Renal cortex interstitium (tissue), 11 donors: ENCODE data around the gene WFIKKN1. TPM values are rescaled to one million over a fixed set of nuclear protein-coding genes. Genes with fewer than 3 reads are reported as not detected.

Experiments used
- DNase-seq, 11 donors: peaks; one replicate each; pipeline ENCODE4 v3.0.0-alpha.2; 2013; ENCODE audit warnings: low read depth in 9 of 11, low spot score in 4 of 11; ENCODE audit errors: extremely low read depth in 1 of 11
- polyA plus RNA-seq, 3 donors: library from polyadenylated mRNA; unstranded; fragments of 120-200 nt; gene quantifications; one replicate each; pipeline ENCODE4 v1.2.1, GENCODE V29; 2013; ENCODE audit not compliant: insufficient read length in 3 of 3

Gene WFIKKN1
- polyA plus RNA-seq, 3 donors: 1.3 to 2.0 (median 2.0) TPM

GRCh38 chr16:616733-617586 lies 13.8 kb upstream of the WFIKKN1 start:
- DNase-seq: no peak

DNA sequence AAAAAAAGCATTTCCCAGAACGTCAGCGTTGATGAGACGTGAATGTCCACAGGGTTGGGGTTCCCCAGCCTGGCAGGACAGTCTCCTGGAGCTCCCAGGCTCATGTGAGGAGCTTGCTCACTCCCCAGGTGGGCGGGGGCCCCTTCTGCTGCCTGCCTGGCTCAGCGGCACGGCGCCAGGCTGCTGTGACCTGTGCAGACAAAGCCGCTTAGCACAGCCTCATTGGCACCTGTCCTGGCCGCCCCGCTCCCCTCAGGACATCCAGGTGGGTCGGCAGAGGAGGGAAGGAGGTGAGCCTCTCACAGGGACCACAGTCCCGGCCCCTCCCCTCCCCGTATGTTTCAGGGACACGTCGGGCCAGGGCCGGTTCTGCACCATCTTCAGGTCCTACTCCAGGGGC lies 12.9 kb upstream of the WFIKKN1 start:
- no peak for DNase-seq

DNA sequence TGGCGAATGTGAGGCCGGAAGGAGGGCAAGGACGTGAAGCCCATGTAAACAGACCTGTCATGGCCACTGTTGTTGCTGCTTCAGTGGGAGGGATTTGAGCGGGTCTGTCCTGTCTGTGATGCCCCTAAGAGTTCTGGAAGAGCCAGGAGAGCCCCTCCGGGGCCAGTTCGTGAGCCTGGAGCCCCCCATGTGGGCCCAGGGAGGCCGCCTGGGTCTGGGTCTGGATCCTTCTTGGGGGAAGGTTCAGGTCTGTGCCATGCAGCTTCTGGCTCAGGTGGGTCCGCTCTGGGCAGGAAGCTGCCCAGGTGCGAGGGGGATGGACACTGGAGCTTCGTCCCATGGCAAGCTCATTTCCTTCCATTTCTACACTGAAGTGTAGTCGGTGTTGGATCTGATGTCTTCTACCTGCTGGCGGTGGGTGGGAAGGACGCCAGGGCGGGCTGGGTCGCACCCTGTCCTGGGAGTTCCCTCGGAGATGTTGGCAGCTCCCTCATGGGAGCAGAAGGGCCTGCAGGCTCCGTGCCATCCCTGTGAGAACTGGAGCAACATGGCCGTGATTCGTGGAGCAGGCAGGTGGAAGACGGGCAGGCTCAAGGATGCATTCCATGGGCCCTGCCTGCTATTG lies 11.2 kb upstream of the WFIKKN1 start:
- no peak for DNase-seq

DNA sequence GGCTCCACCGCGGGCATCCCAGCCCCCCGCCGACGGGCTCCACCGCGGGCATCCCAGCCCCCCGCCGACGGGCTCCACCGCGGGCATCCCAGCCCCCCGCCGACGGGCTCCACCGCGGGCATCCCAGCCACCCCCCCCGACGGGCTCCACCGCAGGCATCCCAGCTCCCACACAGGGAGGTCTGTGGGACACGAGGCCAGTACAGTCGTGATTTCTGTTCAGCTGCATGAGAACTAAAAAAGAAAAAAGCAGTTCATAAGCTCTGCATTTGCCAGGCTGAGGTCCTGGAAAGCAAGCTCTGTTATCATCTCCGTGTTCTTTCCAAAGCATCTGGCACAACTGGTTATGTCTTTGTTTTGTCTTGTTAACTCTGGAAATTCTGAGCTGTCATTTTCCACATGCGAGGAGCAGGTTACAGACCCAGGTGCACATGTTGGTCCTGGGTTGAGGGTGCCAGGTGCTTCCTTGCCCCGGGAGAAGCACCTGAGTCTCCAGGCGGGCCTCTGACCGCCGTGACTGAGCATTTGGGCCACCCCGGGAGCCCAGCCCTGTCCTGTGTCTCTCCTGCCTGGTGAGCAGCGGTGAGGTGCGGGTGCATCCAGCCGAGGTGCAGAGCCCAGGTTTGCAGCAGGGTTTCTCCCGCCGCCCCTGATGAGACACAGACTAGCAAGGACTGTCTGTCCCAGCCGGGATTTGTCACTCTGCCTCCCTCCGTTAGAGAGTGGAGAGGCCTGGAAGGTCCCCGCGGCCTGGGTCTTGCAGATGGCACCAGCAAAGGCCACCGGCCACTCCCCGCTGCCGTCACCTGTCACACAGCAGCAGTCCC lies 9.9 kb upstream of the WFIKKN1 start:
- DNase-seq: no peak

DNA sequence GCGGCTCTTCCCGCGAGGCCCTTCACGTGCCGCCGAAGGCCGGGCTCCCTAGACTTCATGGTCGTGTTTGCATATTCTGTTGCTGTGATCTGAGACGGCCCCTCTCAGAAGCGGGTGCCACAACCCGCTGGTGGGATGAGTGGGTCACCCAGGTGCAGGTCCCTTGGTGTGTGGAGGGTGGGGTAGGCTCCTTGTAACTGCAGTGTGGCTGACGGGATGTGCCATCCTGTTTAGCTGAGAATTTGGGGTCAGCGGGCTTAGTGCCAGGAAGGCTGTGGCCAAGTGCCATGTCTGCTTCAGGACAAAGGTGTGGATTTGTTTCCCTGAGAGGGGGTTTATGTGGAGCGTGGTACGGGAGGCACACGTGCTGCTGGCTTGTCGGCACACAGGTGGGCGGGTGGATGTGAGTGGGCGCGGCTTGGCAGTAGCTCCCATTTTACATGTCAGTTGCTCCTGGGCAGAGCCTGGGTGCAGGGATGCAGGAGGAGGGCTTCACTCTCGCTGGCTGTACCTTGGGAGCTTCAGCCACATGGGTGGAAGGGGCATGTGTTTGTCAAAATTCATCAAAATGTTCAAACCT lies 9.2 kb upstream of the WFIKKN1 start:
- no peak for DNase-seq

- no peak for DNase-seq
Measured at GRCh38 chr16:622920-623280, 7.9 kb upstream of the WFIKKN1 start.

GRCh38 chr16:624526-625070 lies 6.2 kb upstream of the WFIKKN1 start:
- no peak for DNase-seq

DNA sequence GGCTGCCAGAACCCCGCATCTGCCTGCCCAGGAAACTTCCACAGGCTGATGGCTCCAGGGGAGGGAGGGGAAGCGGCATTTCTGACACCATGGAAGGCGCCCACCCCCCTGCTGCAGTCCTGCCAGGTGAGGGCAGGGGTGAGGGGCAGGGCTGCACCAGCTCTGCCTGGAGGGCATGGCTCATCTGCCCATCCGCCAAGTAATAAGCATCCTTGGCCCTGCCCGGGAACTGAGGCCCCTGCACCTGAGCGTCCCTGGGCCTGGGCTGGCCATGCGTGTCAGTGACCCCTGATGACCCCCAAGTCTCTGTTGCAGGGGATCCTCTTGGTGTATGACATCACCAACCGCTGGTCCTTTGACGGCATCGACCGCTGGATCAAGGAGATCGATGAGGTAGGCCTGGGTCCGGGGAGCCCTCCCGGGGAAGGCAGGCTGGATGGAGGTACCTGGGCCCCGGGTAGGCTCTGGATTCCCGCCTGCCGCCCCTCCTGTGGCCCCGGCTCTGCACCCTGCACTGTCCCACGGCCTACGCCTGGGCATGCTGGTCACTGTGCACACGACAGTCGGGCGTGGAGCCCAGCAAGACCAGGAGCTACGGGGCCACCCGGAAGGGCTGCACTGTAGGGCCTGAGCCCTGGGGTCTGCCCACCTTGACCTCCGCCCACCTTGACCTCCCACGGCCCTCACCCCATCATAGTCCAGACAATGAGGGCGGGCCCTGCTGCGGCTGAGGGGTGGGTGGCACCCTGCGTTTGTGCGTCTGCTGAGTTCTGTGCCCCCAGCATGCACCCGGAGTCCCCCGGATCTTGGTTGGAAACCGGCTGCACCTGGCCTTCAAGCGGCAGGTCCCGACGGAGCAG lies 5.4 kb upstream of the WFIKKN1 start:
- DNase-seq: no peak

- DNase-seq: no peak
Measured at GRCh38 chr16:625977-626765, 4.6 kb upstream of the WFIKKN1 start.

GRCh38 chr16:626787-627453 lies 3.9 kb upstream of the WFIKKN1 start:
- no peak for DNase-seq

GRCh38 chr16:627454-628239 lies 3.1 kb upstream of the WFIKKN1 start:
- DNase-seq: no peak

DNA sequence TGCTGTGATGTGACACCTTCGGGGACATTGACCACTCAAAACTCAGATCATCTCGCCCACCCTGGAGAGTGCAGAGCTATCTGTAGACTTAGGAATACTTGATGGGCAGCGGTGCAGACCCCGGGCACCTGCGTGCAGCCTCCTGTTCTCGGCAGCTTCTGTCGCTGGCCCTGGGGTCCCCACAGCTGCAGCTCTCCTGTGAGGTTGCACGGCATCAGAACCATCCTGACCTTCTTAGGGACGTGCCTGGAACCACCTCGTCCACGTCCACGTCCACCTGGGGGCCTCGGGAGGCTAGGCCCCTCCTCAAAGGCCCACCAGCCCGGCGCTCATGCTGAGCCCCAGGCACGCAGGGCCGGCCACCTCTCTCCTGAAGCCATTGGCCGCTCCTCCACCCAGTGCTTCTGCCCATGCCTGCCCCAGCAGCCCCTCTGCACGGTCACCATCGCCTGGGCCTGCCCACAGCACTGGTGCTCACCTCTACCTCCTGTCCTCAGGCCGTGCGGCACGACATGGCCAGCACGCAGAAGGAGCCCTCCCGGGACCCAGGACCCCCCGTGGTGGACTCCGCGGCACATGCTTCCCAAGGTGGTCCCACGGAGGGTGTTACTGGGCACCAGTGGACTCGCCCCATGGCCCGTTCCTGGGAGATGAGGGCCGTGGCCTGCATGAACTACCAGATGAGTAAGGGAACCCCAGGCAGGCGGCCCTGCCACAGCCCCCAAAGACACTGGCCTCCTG lies 2.3 kb upstream of the WFIKKN1 start:
- no peak for DNase-seq

DNA sequence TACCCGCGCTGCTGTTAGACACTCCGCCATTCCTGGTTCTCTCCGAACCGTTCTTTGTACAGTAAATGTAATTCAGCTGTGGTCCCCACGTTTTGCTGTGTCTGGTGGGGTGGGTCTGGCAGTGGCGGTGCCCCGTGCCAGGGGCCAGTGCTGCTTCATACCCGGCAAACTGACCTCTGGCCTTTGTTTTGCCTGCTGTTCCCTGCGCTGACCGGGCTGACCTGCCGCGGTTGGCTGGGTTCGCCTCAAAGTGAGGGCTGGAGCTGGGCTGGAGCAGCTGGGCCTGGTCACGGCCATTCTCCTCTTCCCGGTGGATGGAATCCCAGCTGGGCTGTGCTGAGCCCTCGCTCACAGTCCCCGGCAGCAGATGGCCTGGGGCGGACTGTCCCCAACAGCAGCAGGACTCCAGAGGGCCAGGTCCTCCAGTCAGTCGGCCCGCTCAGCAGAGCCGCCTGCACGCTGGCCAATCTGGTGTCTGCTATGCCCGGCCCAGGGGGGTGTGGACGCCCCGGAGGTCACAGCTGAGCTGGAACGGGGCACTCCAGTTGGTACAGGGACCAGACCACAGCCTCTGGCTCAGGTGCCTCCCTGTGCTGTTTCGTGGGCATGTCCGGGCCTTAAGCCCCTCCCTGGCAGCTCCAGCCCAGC lies 1.5 kb upstream of the WFIKKN1 start:
- no peak for DNase-seq

- DNase-seq: no peak
Measured at GRCh38 chr16:629833-630248, 944 bp upstream of the WFIKKN1 start.

- no peak for DNase-seq
Measured at GRCh38 chr16:630249-630814, 453 bp upstream of the WFIKKN1 start.
